Activated T-cell treated with anti-CD3 and anti-CD28 coated beads, Interleukin-2, amount 50 U/mL, for 48 hours (primary cell): ENCODE results near the gene NLGN3.
"Not testable (repeated sequence)": the region's sequence is repeated elsewhere in the genome, so short reads cannot be mapped to it uniquely, and the experiment has no call there.

Experiments used
- DNase-seq, 2 experiments: peaks; one replicate each; pipeline ENCODE4 v3.0.0-alpha.2; 2020

Gene NLGN3

GRCh38 chrX:71173440-71173839 is 28.8 kb downstream of the NLGN3 start:
- DNase-seq = no peak

- DNase-seq = no peak
These were observed 30.2 kb downstream of the NLGN3 start for GRCh38 chrX:71174795-71175194.

DNA sequence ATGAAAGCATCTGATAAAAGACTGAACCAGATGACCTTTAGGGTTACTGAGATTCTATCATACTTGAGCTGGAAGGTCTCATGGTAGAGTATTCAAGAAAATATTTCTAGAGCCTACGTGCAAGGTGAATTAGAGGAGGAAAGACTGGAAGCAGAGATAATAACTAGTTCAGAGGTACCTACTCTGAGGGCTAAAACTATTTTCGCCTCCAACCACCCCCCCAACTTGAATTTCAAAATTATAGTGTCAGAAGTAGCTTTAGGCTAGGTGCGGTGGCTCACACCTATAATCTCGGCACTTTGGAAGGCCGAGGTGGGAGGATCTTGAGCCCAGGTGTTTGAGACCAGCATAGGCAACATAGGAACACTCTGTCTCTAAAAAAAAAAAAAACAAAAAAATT is 30.9 kb downstream of the NLGN3 start:
- no peak for DNase-seq

DNA sequence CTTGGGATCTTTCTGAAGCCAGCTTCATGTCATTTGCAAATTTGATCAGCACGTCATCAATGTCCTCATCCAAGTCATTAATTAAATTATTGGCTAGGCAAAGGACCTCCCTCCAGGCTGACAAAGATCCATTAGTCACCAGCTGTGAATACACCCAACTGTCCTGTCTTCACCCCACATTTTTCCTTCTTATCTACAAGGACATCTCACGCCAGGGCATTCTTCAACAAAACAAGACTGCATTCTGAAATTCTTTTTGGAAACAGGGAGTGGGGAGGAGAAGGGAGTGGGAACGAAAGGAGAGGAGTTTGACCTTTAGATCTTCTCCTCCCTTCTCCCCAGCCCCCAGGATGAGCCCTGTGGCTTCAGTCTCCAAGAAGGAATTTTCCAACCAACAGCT is 32.7 kb downstream of the NLGN3 start:
- no peak for DNase-seq

DNA sequence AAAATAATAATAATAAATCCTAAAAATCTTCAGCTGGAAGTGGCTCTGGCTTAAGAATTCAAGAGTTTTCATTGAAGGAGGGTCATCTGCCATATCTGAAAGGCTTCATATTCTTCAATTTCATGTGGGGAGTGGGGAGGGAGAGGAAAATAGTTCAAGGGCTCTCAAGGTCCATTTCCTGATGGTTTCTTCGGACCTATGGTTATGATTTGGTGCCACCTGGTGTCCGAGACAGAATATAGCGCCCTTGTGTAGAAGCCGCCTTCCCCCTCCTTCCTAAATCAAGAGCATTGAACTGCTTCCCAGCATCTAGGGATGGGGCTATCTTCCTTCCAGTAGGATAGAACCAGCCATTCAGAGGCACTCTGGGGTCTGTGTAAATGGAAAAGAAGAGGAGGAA is 34.3 kb downstream of the NLGN3 start:
- DNase-seq = peak; percentile 53 to 55

GRCh38 chrX:71180579-71181265 is 36.1 kb downstream of the NLGN3 start:
- DNase-seq = not testable (repeated sequence)

GRCh38 chrX:71181558-71181909 is 36.9 kb downstream of the NLGN3 start:
- DNase-seq = peak; percentile 54 to 59

DNA sequence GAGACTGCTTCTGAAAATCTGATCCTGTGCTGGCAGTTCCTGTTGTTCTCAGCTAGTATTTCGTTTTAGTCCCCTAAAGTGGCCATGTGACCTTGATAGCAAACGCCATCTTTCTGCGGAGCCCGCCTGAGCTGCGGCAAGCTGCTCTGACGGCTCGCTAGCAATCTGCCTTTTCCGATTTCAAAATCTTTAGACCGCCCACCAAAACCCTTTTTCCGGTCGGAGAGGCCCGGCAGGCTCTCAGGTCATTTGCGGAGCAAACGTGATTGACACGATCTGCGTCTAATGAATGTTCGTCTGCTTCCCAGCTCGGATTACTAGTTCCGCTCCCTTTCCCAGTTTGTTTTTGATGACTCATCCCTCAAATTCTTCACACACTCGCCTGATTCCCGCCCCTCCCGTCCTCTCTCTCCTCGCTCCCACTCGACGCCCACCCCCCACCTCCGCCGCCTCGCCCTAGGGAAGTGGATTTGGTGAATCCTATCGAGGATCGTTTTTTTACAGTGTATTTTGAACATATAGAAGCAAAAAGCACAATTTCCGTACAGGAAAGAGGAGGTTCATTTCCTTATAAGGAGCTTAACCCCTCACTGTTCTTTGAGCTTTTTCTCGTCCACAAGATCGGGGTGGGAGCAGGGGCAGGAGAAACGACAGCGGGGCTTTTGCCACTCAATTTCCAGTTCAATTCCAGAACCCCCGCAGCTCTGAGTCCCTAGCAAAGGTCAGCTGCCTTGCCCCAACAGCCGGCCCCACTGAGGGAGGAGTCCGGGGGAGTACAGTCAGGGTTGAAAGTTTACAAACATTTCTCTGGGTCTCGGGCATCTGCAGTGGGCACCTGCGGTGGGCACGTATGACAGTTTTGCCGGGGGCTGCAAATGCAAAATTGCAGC is 37.5 kb downstream of the NLGN3 start:
- DNase-seq = peak; percentile 79 to 83

- DNase-seq = no peak
These were observed 38.2 kb downstream of the NLGN3 start for GRCh38 chrX:71182871-71183270.

DNA sequence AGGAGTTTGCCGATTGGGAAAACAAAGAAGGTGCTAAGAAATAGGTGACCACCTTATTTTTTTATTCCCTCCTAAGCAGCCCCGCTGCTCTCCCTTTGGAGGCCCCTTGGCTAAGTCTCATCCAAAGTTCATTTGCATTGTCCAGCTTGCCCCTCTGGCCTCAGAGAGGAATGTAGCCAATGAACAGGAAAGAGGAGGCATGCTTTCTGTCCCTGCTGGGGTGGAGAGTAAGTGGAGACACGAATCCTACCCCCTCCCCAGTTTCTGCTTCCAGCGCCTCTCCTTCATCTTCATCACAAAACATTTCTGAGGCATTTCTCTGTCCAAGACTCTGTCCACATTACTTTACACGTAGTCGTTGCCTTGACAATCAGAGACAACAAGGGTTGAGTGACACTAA is 38.7 kb downstream of the NLGN3 start:
- DNase-seq = no peak

- DNase-seq = no peak
These were observed 39.5 kb downstream of the NLGN3 start for GRCh38 chrX:71184092-71184491.

DNA sequence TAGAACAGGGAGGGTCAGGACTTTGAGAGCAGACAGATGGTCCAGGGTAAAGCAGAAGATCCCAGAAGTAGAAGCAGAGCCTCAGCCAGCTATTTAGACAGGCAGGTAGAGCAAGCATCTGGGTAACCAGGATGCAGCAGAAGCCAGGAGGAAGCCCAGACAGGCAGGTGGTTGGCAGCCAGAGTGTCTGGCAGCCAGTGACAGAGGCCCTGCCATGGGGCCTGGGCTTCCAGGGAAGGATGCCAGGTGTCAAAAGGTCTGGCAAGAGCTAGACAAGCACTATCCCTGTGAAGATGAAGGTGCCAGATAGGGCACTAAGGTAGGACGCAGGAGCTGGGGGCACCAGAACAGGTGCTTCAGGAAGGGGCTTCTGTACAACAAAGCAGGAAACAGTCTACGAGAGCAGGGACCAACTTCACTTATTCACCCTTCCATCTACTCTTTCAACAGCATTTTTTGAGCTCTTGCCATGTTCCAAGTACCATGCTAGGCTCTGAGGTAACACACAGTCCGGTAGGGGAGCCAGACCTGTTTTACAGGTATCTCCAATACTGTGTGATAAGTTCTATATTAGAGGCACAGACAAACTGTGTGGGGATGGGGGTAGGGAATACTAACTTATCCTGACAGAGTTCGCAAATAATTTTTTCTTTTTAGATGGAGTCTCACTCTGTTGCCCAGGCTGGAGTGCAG is 40.3 kb downstream of the NLGN3 start:
- no peak for DNase-seq

GRCh38 chrX:71191248-71191647 is 46.6 kb downstream of the NLGN3 start:
- DNase-seq = no peak

- DNase-seq = peak; percentile 34 to 44
These were observed 51.5 kb downstream of the NLGN3 start for GRCh38 chrX:71195964-71196649.

DNA sequence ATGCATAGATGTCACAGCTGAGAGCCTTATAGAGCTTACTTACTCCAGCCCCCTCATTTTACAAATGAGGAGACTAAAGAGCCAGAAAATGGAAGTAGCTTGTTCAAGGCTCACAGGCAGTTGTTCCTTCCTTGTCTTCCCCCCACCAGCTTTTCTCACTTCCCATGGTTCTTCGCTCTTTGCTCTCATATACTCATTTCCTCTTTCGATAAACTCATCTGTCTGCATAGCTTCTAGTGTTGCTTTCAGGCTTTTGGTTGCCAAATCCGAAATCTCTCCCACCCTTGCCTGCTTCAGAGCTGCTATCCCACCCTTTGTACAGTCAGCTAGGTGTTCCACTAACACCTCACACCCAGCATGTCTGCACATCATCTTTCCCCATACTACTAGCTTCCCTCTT is 53.4 kb downstream of the NLGN3 start:
- peak; percentile 27 to 28 for DNase-seq

DNA sequence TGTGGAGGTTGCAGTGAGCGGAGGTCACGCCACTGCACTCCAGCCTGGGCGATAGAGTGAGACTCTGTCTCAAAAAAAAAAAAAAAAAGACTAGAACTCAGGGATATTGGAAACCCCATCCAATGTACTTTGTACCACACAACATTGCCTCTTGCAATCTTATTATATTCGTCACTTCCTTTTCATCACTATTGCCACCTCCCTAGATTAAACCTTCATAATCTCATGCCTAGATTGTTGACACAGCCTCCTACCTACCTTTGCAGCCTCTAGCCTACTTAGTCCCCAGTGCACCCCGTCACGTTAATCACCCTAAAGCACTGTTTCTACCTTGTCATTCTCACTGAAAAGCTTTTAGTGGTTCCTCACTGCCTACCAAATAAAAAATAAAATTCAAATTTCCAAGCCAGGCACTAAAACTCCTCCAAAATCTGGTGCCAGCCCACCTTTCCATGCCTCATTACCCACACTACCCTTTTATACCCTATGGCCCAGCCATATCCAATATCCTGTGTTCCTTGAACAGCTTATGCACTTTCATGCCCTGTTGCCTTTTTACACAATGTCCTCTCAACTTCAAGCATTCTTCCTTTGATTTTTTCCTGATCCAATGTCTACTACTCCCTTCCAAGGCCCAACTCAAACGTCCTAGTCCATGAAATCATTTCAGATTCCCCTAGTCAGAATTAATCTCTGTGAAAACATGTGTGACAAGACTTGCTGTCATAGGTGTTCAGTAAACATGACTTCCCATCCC is 54.8 kb downstream of the NLGN3 start:
- DNase-seq = no peak

DNA sequence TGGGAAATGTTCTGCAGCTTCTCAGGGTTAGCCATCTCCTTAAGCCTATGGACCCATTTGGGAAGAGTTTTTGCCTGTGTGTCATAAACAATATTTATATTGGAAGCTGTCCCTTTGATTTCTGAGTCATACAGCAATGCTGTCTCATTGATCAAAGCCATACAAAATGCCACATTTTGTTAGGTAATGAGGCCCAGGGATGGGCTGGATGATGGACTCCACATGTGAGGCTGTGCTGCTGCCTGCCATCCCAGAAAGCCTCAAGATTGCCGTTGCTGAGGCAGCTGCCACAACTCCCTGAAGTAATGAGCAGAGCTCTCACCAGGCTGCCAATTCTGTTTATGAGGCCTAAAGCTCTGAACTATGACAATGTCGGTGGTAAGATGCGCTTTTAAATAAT is 66.2 kb downstream of the NLGN3 start:
- DNase-seq = no peak

DNA sequence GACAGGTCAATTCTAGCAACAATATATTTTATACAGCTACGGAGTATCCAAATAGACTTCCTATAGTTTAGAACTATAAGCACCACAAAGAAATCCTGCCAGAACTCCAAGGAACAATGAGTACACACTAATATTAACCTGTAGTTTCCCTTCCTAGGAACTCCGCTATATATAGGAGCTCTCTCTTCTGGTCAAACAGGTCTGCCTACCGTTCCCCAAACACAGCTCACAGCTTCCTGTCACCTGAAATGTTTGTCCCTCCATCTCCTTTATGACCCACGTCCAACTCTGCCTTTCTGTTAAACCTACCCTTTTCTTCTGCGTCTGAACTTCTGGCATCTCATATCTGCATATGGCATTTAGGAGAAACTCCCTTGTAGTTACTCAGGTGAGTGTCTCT is 67.9 kb downstream of the NLGN3 start:
- no peak for DNase-seq

GRCh38 chrX:71214152-71214551 is 69.5 kb downstream of the NLGN3 start:
- no peak for DNase-seq

DNA sequence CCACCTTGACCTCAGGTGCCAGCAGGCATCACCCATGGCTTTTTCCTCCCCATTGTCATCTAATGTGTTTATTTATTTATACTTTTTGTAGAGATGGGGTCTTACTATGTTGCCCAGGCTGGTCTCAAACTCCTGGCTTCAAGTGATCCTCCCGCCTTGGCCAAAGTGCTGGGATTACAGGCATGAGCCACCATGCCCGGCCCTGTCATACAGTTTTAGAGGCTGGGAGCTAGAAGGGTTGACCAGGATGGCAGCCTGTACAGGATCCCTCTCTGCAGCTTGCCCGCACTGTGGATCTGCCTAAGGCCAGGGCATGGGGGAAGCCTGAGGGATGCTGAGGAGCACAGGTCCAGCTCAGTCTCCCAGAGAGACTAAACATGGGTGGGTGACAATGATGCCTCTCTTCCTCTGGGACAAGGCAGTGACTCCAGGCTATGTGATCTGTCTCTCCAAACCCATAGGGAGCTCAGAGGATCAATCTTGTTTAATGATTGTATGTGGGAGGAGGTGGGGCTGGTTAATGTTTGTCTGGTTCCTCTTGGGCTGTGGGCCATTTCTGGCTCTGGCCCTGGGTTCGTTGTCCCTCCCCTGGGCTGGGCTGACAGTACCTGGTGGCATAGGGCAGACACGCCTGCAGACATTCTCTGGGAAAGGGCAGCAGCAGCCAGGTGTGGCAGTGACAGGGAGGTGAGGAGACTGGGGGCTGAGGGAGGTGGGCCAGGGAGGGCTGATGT is 70.1 kb downstream of the NLGN3 start:
- no peak for DNase-seq

GRCh38 chrX:71215338-71215912 is 70.8 kb downstream of the NLGN3 start:
- DNase-seq = no peak
